Measurements from ENCODE around the gene KLRK1. TPM values are rescaled to one million over a fixed set of nuclear protein-coding genes. Genes with fewer than 3 reads are reported as not detected.
"Not testable (repeated sequence)": the region's sequence is repeated elsewhere in the genome, so short reads cannot be mapped to it uniquely, and the experiment has no call there.

KLRK1 gene
- polyA plus RNA-seq, 4 donors: 3.3 to 5.9 (median 3.4) TPM; not detected in 1

- no peaks in the 10 kb centered on the region for H3K9me3 ChIP-seq (ENCODE audit: control insufficient read depth in 2 of 2, insufficient read depth in 1 of 2, low read depth in 1 of 2, low read length in 1 of 2)
- H3K27ac ChIP-seq (ENCODE audit: low read depth in 1 of 3, low read length in 2 of 3): no peak overlapping the region
- FAIRE-seq (no peak), DNase-seq (no peak)
- H3K4me1 ChIP-seq (ENCODE audit: control insufficient read depth in 3 of 3, insufficient read depth in 2 of 3, low read depth in 1 of 3, low read length in 2 of 3): peaks cover 0 to 24% (median 2%) of the 10 kb centered on the region in 3 donors
- H3K4me3 ChIP-seq (ENCODE audit: low read depth in 1 of 3, low read length in 3 of 3): no peak overlapping the region
- H3K36me3 ChIP-seq (ENCODE audit: control insufficient read depth in 3 of 3, insufficient read depth in 2 of 3, low read depth in 1 of 3, low read length in 3 of 3): peaks cover 0 to 2% (median 1%) of the 10 kb centered on the region in 3 donors
- H3K27me3 ChIP-seq (ENCODE audit: control insufficient read depth in 3 of 3, insufficient read depth in 3 of 3, low read length in 3 of 3): no peaks in the 10 kb centered on the region
- 81 to 90% (median 85%) methylated on average over 10 of the region's 10 CpGs for WGBS, 3 donors
These were observed 21.4 kb downstream of the KLRK1 start for GRCh38 chr12:10368206-10369171.

DNA sequence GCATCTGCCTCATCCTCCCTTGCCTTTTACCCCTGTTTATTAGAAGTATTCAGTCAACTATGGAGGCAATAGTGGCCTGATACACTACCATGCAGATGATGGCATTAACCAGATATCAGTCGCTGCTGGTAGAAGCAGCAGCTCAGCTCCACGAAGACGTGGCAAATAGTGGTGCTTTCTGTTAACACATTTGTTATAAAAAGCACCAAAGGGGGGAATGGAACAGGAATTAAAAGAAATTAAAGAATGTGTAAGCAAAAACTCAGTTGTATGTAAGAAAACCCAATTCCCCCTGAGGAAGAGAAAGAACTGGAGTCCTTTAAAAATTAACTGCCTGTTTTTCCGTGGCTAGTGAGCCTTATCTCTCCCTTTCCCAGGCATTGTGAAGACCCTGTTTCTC lies 22.1 kb downstream of the KLRK1 start:
- H3K9me3 ChIP-seq (ENCODE audit: control insufficient read depth in 2 of 2, insufficient read depth in 1 of 2, low read depth in 1 of 2, low read length in 1 of 2); H3K27ac ChIP-seq (ENCODE audit: low read depth in 1 of 3, low read length in 2 of 3); H3K27me3 ChIP-seq (ENCODE audit: control insufficient read depth in 3 of 3, insufficient read depth in 3 of 3, low read length in 3 of 3); DNase-seq; H3K4me3 ChIP-seq (ENCODE audit: low read depth in 1 of 3, low read length in 3 of 3); H3K36me3 ChIP-seq (ENCODE audit: control insufficient read depth in 3 of 3, insufficient read depth in 2 of 3, low read depth in 1 of 3, low read length in 3 of 3); FAIRE-seq: not testable (repeated sequence)
- H3K4me1 ChIP-seq (ENCODE audit: control insufficient read depth in 3 of 3, insufficient read depth in 2 of 3, low read depth in 1 of 3, low read length in 2 of 3): peaks cover 0 to 32% (median 2%) of the 10 kb centered on the region in 3 donors
- WGBS, 3 donors: 73 to 91% (median 82%) methylated on average over 3 to 4 of the region's 4 CpGs

- Histone ChIP-seq H3K36me3 (ENCODE audit: control insufficient read depth in 3 of 3, insufficient read depth in 2 of 3, low read depth in 1 of 3, low read length in 3 of 3) (peaks cover 0 to 2% (median 1%) of the 10 kb centered on the region in 3 donors), H3K4me1 (ENCODE audit: control insufficient read depth in 3 of 3, insufficient read depth in 2 of 3, low read depth in 1 of 3, low read length in 2 of 3) (peaks cover 0 to 36% (median 2%) of the 10 kb centered on the region in 3 donors), H3K27me3 (ENCODE audit: control insufficient read depth in 3 of 3, insufficient read depth in 3 of 3, low read length in 3 of 3) (no peaks in the 10 kb centered on the region), H3K4me3 (ENCODE audit: low read depth in 1 of 3, low read length in 3 of 3) (no peak overlapping the region), H3K27ac (ENCODE audit: low read depth in 1 of 3, low read length in 2 of 3) (peak overlapping the region in 2 of 3 donors; percentile 41 to 69), H3K9me3 (ENCODE audit: control insufficient read depth in 2 of 2, insufficient read depth in 1 of 2, low read depth in 1 of 2, low read length in 1 of 2) (no peaks in the 10 kb centered on the region)
- DNase-seq (peak in 1 of 2 donors; percentile 16), FAIRE-seq (no peak)
These were observed 23.0 kb downstream of the KLRK1 start for GRCh38 chr12:10366875-10367274.

GRCh38 chr12:10365696-10366405 lies 24.0 kb downstream of the KLRK1 start:
- Histone ChIP-seq H3K36me3 (ENCODE audit: control insufficient read depth in 3 of 3, insufficient read depth in 2 of 3, low read depth in 1 of 3, low read length in 3 of 3) (peaks cover 0 to 2% (median 1%) of the 10 kb centered on the region in 3 donors), H3K27ac (ENCODE audit: low read depth in 1 of 3, low read length in 2 of 3) (peak overlapping the region; percentile 69 to 97 (median 95)), H3K9me3 (ENCODE audit: control insufficient read depth in 2 of 2, insufficient read depth in 1 of 2, low read depth in 1 of 2, low read length in 1 of 2) (no peaks in the 10 kb centered on the region), H3K4me1 (ENCODE audit: control insufficient read depth in 3 of 3, insufficient read depth in 2 of 3, low read depth in 1 of 3, low read length in 2 of 3) (peaks cover 0 to 36% (median 2%) of the 10 kb centered on the region in 3 donors), H3K27me3 (ENCODE audit: control insufficient read depth in 3 of 3, insufficient read depth in 3 of 3, low read length in 3 of 3) (no peaks in the 10 kb centered on the region), H3K4me3 (ENCODE audit: low read depth in 1 of 3, low read length in 3 of 3) (peak overlapping the region in 2 of 3 donors; percentile 53 to 81)
- 20 to 32% (median 24%) methylated on average over 6 of the region's 6 CpGs for WGBS, 3 donors
- DNase-seq (peak; percentile 24 to 63), FAIRE-seq (no peak)

GRCh38 chr12:10364815-10365622 lies 24.8 kb downstream of the KLRK1 start:
- 1 to 2% (median 1%) methylated on average over 15 of the region's 15 CpGs for WGBS, 3 donors
- no peak for FAIRE-seq
- no peaks in the 10 kb centered on the region for H3K27me3 ChIP-seq (ENCODE audit: control insufficient read depth in 3 of 3, insufficient read depth in 3 of 3, low read length in 3 of 3)
- DNase-seq: peak; percentile 93 to 94
- H3K4me1 ChIP-seq (ENCODE audit: control insufficient read depth in 3 of 3, insufficient read depth in 2 of 3, low read depth in 1 of 3, low read length in 2 of 3): peaks cover 0 to 36% (median 2%) of the 10 kb centered on the region in 3 donors
- peak overlapping the region; percentile 69 to 97 (median 95) for H3K27ac ChIP-seq (ENCODE audit: low read depth in 1 of 3, low read length in 2 of 3)
- H3K9me3 ChIP-seq (ENCODE audit: control insufficient read depth in 2 of 2, insufficient read depth in 1 of 2, low read depth in 1 of 2, low read length in 1 of 2): no peaks in the 10 kb centered on the region
- peaks cover 0 to 2% (median 1%) of the 10 kb centered on the region in 3 donors for H3K36me3 ChIP-seq (ENCODE audit: control insufficient read depth in 3 of 3, insufficient read depth in 2 of 3, low read depth in 1 of 3, low read length in 3 of 3)
- H3K4me3 ChIP-seq (ENCODE audit: low read depth in 1 of 3, low read length in 3 of 3): peak overlapping the region; percentile 53 to 81 (median 53)

- DNase-seq: peak; percentile 73 to 76
- FAIRE-seq: no peak
- WGBS, 3 donors: 3 to 15% (median 7%) methylated on average over 19 of the region's 19 CpGs
- no peaks in the 10 kb centered on the region for H3K9me3 ChIP-seq (ENCODE audit: control insufficient read depth in 2 of 2, insufficient read depth in 1 of 2, low read depth in 1 of 2, low read length in 1 of 2)
- peak overlapping the region; percentile 53 to 81 (median 53) for H3K4me3 ChIP-seq (ENCODE audit: low read depth in 1 of 3, low read length in 3 of 3)
- H3K4me1 ChIP-seq (ENCODE audit: control insufficient read depth in 3 of 3, insufficient read depth in 2 of 3, low read depth in 1 of 3, low read length in 2 of 3): peaks cover 0 to 36% (median 2%) of the 10 kb centered on the region in 3 donors
- H3K36me3 ChIP-seq (ENCODE audit: control insufficient read depth in 3 of 3, insufficient read depth in 2 of 3, low read depth in 1 of 3, low read length in 3 of 3): peaks cover 0 to 1% (median 0%) of the 10 kb centered on the region in 3 donors
- peak overlapping the region; percentile 69 to 97 (median 95) for H3K27ac ChIP-seq (ENCODE audit: low read depth in 1 of 3, low read length in 2 of 3)
- H3K27me3 ChIP-seq (ENCODE audit: control insufficient read depth in 3 of 3, insufficient read depth in 3 of 3, low read length in 3 of 3): no peaks in the 10 kb centered on the region
These were observed 25.7 kb downstream of the KLRK1 start for GRCh38 chr12:10363914-10364814.

GRCh38 chr12:10363658-10363913 lies 26.3 kb downstream of the KLRK1 start:
- no peaks in the 10 kb centered on the region for H3K9me3 ChIP-seq (ENCODE audit: control insufficient read depth in 2 of 2, insufficient read depth in 1 of 2, low read depth in 1 of 2, low read length in 1 of 2)
- DNase-seq (no peak), FAIRE-seq (no peak)
- H3K27me3 ChIP-seq (ENCODE audit: control insufficient read depth in 3 of 3, insufficient read depth in 3 of 3, low read length in 3 of 3): no peaks in the 10 kb centered on the region
- H3K36me3 ChIP-seq (ENCODE audit: control insufficient read depth in 3 of 3, insufficient read depth in 2 of 3, low read depth in 1 of 3, low read length in 3 of 3): peaks cover 0 to 1% (median 0%) of the 10 kb centered on the region in 3 donors
- peak overlapping the region; percentile 69 to 97 (median 95) for H3K27ac ChIP-seq (ENCODE audit: low read depth in 1 of 3, low read length in 2 of 3)
- peak overlapping the region in 2 of 3 donors; percentile 53 to 81 for H3K4me3 ChIP-seq (ENCODE audit: low read depth in 1 of 3, low read length in 3 of 3)
- peaks cover 0 to 36% (median 2%) of the 10 kb centered on the region in 3 donors for H3K4me1 ChIP-seq (ENCODE audit: control insufficient read depth in 3 of 3, insufficient read depth in 2 of 3, low read depth in 1 of 3, low read length in 2 of 3)
- WGBS, 3 donors: 11 to 49% (median 31%) methylated on average over 5 of the region's 5 CpGs

Data from small intestine (tissue), 7 donors.